ENCODE measurements around the gene L3MBTL3. TPM values are rescaled to one million over a fixed set of nuclear protein-coding genes. Genes with fewer than 3 reads are reported as not detected.
"Not testable (repeated sequence)": the region's sequence is repeated elsewhere in the genome, so short reads cannot be mapped to it uniquely, and the experiment has no call there.

Gene L3MBTL3
- total RNA-seq, 2 experiments from 2014 or later: 15.0 to 16.9 TPM

DNA sequence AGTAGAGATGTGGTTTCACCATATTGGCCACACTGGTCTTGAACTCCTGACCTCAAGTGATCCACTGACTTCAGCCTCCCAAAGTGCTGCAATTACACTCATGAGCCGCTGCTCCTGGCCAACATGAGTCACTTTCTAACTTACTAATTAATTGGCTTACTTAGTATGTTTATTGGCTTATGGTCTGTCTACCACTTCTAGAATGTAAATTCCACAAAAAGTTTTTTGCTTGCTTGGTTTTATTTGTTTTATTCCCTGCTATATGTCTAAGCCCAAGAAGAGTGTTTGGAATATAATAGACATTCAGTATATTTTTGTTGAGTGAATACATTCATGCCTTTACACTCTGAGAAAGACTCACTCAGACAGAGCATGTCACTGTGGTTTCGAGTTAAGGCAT is 118.4 kb downstream of the L3MBTL3 start:
- H3K27me3 Mint-ChIP-seq: no peaks in the 10 kb centered on the region
- no peak overlapping the region for H3K27ac Mint-ChIP-seq

DNA sequence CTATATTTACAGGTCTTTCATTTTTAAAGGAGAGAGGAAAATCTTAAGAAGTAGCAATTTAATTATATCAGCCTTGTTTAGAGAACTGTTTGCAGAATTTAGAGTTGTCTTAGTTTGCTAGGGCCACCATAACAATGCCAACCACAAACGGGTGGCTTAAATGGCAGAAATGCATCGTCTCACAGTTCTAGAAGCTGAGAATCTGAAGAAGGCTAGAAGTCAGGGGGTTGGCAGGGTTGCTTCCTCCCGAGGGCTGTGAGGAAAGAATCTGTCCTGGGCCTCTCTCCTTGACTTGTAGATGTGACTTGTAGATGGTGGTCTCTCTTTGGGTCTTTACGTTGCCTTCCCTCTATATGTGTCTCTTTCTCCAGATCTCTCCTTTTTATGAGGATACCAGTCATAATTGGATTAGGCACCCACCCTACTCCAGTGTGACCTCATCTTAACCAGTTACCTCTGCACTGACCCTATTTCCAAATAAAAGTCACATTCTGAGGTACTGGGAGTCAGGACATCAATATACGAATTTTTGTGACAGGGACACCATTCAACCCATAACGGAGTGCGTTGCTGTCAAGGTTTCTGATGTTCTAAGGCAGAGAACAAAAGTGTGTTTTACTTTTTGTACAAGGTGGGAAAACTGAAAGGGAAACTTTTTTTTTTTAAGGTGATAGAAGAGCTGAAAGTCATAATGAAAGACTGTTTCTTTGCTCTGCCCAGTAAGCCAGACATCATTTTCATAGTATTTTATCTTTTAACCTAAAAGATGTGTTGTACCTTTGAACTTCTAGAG is 119.9 kb downstream of the L3MBTL3 start:
- CTCF ChIA-PET: interaction anchor here (1.8 kb wide), 1 partner anchor 11 kb away, joined by 5 read pairs; no protein-coding TSS in a partner anchor
- DNase-seq: no peak

More for the DNA sequence above, 118.4 kb downstream of the L3MBTL3 start:
- Mint-ChIP-seq H3K4me3 (no peak overlapping the region), H3K9me3 (peaks cover 11% of the 10 kb centered on the region), H3K4me1 (peaks cover 75% of the 10 kb centered on the region), H3K36me3 (ENCODE audit: low read depth) (peaks cover 64% of the 10 kb centered on the region)
- no peak for DNase-seq
- POLR2A ChIA-PET: interaction anchor here (1.2 kb wide), 1 partner anchor 93 kb away, joined by 3 read pairs; no protein-coding TSS in a partner anchor
- CTCF ChIA-PET: interaction anchor here (3.5 kb wide), 1 partner anchor 86 kb away, joined by 13 read pairs; the partner anchor contains the start of gene SAMD3

DNA sequence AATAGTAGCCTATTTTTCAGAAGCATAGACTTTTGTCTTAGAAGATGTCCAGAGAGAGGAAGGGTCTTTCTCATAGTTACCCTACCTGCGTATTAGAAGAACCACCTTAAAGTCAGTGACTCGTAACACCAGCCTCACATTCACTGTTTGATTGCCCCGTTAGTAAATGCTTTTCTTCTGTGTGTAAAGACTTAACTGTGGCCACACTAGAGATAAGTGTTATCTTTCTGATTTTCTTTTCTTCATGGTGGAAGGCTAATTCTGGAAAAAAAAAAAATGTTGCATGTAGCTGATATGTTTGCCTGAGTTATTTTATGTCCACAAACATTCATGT is 120.5 kb downstream of the L3MBTL3 start:
- Mint-ChIP-seq H3K27ac (peak overlapping the region; percentile 68), H3K4me1 (peaks cover 56% of the 10 kb centered on the region), H3K9me3 (peaks cover 12% of the 10 kb centered on the region), H3K36me3 (ENCODE audit: low read depth) (peaks cover 76% of the 10 kb centered on the region), H3K27me3 (no peaks in the 10 kb centered on the region), H3K4me3 (peak overlapping the region; percentile 8)
- POLR2A ChIA-PET: interaction anchor here (1.0 to 1.6 kb wide), 4 partner anchors 46 to 89 kb away, joined by 3 to 5 read pairs (median 4); partner anchors contain the start of gene SAMD3
- CTCF ChIA-PET: interaction anchor here (1.8 kb wide), 1 partner anchor 10 kb away, joined by 5 read pairs; no protein-coding TSS in a partner anchor
- DNase-seq: no peak

More for the DNA sequence above, 119.9 kb downstream of the L3MBTL3 start:
- Mint-ChIP-seq H3K27ac (peak overlapping the region; percentile 68), H3K27me3 (no peaks in the 10 kb centered on the region), H3K4me1 (peaks cover 61% of the 10 kb centered on the region), H3K4me3 (peak overlapping the region; percentile 8), H3K9me3 (peaks cover 12% of the 10 kb centered on the region), H3K36me3 (ENCODE audit: low read depth) (peaks cover 73% of the 10 kb centered on the region)
- POLR2A ChIA-PET: interaction anchor here (1.0 to 1.6 kb wide), 4 partner anchors 47 to 89 kb away, joined by 3 to 5 read pairs (median 4); partner anchors contain the start of gene SAMD3

DNA sequence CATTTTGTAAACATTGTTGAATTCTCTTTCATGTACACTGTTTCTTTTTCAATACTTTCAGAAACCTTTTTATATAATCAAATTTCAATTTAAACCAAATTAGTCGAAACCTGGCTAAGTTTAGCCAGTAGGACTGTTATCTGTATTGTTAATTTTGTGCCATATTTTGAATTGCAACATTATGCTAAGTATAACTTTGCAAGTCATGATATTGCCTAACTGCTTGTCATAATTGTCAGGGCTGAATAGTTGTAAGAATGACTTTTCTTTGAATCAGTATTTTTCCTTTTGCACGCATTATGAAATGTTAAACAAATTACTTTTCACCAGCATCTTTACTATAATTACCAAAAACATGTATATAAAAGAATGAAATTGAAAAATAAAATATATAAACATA is 121.7 kb downstream of the L3MBTL3 start:
- CTCF ChIA-PET: interaction anchor here (1.2 to 1.8 kb wide), 2 partner anchors 9 to 142 kb away, joined by 4 to 5 read pairs; no protein-coding TSS in a partner anchor
- Mint-ChIP-seq H3K27me3 (no peaks in the 10 kb centered on the region), H3K36me3 (ENCODE audit: low read depth) (peaks cover 74% of the 10 kb centered on the region), H3K4me3 (no peak overlapping the region), H3K9me3 (peaks cover 12% of the 10 kb centered on the region), H3K27ac (no peak overlapping the region), H3K4me1 (peaks cover 47% of the 10 kb centered on the region)
- DNase-seq: no peak
- POLR2A ChIA-PET: interaction anchor here (1.1 to 1.8 kb wide), 3 partner anchors 8 to 83 kb away, joined by 3 to 5 read pairs (median 4); partner anchors contain the start of gene SAMD3

DNA sequence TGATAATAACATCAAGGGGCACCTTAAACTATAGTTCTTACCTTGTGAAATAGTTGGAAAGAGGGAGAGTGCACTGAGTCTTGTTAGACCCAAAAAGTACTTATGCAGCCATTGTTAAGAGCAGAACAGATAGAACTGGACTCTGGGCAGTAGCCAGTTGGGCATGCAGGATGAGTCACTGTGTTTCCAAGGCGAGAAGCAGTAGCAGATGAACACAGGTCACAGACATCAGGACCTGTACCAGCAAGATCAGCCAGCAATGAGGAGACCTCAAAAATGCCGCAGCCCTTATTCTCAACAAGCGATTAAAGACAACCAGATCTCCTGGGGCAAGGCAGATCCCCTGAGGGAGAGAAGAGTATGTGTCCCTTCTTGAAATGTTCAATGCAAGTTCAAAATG is 125.3 kb downstream of the L3MBTL3 start:
- no peak for DNase-seq
- POLR2A ChIA-PET: no interaction called here
- Mint-ChIP-seq H3K4me1 (peaks cover 19% of the 10 kb centered on the region), H3K36me3 (ENCODE audit: low read depth) (peaks cover 75% of the 10 kb centered on the region), H3K9me3 (peaks cover 4% of the 10 kb centered on the region), H3K27ac (no peak overlapping the region), H3K4me3 (no peak overlapping the region), H3K27me3 (no peaks in the 10 kb centered on the region)
- CTCF ChIA-PET: interaction anchor here (2.0 kb wide), 1 partner anchor 138 kb away, joined by 7 read pairs; no protein-coding TSS in a partner anchor

DNA sequence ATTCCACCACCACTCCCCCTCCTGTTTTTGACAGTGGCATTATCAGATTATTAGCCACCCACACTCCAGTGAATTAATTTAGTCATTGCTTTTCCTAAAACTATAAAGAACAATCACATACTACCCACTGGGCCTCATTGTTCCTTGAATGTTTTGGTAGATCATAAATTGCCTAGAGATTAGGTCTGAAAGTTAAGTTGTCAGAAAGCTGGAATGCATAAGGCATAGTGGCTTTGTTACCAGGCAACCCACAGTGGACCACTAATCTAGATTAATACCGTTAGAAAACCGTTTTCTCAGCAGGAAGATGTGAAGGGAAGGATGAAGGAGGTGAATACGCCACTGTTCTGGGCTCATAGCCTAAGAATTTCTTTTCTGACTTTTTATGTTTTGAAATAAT is 128.7 kb downstream of the L3MBTL3 start:
- Mint-ChIP-seq H3K27ac (no peak overlapping the region), H3K4me3 (no peak overlapping the region), H3K9me3 (peaks cover 6% of the 10 kb centered on the region), H3K27me3 (no peaks in the 10 kb centered on the region), H3K4me1 (peaks cover 4% of the 10 kb centered on the region), H3K36me3 (ENCODE audit: low read depth) (peaks cover 82% of the 10 kb centered on the region)
- no peak for DNase-seq
- ChIA-PET CTCF (no interaction called here), POLR2A (no interaction called here)

DNA sequence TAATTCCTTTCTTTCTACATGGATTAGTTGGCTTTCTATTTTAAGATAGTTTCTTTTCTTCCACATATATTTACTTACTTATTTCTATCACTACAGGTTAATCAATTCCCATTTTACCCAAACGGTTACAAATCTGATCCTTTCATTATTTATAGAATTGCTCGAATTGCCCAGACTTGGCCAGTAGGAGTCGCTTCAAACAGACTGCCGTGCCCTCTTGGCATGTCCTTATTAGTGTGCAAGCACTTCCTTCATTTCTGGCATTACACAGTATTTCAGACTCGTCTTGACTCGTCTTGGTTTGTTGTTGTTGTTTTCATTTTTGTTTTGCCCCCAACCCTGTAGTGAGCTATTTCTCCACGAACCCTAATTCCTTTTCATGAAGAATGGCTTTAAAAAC is 129.8 kb downstream of the L3MBTL3 start:
- DNase-seq: no peak
- Mint-ChIP-seq H3K27ac (no peak overlapping the region), H3K4me1 (peaks cover 4% of the 10 kb centered on the region), H3K36me3 (ENCODE audit: low read depth) (peaks cover 80% of the 10 kb centered on the region), H3K27me3 (no peaks in the 10 kb centered on the region), H3K9me3 (peaks cover 2% of the 10 kb centered on the region), H3K4me3 (no peak overlapping the region)
- ChIA-PET CTCF (interaction anchor here (1.8 kb wide), 1 partner anchor 9 kb away, joined by 5 read pairs; no protein-coding TSS in a partner anchor), POLR2A (no interaction called here)

DNA sequence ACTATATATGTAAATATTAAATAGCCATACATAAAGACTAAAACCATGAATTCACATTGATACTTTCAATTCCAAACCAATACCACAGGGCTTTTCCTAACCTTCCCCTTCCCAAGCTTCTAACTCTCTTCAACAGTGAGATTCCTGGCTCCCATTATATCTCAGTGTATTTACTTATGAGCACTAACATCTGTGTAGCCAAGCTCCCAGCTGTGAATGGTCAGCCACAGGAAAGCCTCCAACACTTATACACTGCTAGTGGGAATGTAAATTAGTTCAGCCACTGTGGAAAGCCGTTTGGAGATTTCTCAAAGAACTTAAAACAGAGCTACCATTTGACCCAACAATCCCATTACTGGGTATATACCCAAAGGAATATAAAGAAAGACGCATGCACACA is 130.6 kb downstream of the L3MBTL3 start:
- H3K4me3 Mint-ChIP-seq, H3K9me3 Mint-ChIP-seq, H3K27me3 Mint-ChIP-seq, H3K27ac Mint-ChIP-seq, DNase-seq, H3K4me1 Mint-ChIP-seq: not testable (repeated sequence)
- CTCF ChIA-PET: interaction anchor here (1.8 kb wide), 1 partner anchor 10 kb away, joined by 5 read pairs; no protein-coding TSS in a partner anchor
- peaks cover 71% of the 10 kb centered on the region for H3K36me3 Mint-ChIP-seq (ENCODE audit: low read depth)
- POLR2A ChIA-PET: interaction anchor here (2.0 kb wide), 1 partner anchor 75 kb away, joined by 4 read pairs; no protein-coding TSS in a partner anchor

DNA sequence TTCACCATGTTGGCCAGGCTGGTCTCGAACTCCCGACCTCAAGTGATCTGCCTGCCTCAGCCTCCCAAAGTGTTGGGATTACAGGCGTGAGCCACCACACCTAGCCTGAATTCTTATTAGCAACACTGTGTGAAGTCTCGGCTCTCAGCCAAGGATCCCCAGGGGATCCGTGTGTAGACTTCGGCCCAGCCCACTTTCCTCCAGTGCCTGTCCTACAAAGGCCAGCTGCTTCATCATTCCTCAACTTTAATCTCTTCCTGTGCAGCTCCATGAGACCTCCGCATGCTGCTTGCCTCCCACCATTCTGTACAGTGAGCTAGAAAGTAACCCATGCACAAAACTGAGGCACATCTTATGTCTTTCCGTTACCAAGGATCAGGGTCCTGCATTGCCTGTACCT is 132.5 kb downstream of the L3MBTL3 start:
- Mint-ChIP-seq H3K9me3 (peaks cover 2% of the 10 kb centered on the region), H3K4me3 (no peak overlapping the region), H3K27me3 (no peaks in the 10 kb centered on the region), H3K27ac (no peak overlapping the region), H3K4me1 (peaks cover 4% of the 10 kb centered on the region), H3K36me3 (ENCODE audit: low read depth) (peaks cover 66% of the 10 kb centered on the region)
- DNase-seq: no peak
- CTCF ChIA-PET: interaction anchor here (0.6 kb wide), 1 partner anchor 36 kb away, joined by 3 read pairs; no protein-coding TSS in a partner anchor
- POLR2A ChIA-PET: no interaction called here

DNA sequence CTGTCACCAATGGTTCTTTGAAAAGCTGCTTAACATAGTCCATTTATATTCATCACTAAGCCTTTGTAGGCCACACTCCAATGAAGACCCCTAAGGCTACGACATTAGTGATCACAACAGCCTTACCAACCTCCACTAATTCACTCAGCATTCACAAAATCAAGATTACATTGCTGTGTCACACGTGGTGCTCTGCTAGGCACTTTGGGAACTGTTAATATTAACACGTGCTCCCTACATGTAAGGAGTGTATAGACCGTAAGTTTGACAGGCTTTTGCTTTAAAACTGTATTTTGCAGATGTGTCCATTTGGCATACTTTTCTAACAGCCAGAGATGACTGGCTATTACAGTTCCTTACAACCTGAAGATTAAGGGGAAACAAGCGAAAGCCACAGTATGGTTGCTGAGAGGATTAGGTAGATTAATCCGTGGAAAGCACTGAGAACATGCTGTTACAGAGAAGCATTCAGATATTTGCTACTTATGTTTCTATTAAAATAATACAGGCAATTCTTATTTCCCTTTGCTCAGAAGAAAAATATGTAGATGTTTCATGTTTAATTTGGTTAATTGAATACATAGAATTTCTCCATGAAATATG is 134.6 kb downstream of the L3MBTL3 start:
- Mint-ChIP-seq H3K4me1 (peaks cover 4% of the 10 kb centered on the region), H3K27me3 (no peaks in the 10 kb centered on the region), H3K4me3 (no peak overlapping the region), H3K27ac (no peak overlapping the region), H3K9me3 (peaks cover 6% of the 10 kb centered on the region), H3K36me3 (ENCODE audit: low read depth) (peaks cover 58% of the 10 kb centered on the region)
- CTCF ChIA-PET: interaction anchor here (0.9 kb wide), 1 partner anchor 130 kb away, joined by 3 read pairs; no protein-coding TSS in a partner anchor
- DNase-seq: no peak
- POLR2A ChIA-PET: no interaction called here

DNA sequence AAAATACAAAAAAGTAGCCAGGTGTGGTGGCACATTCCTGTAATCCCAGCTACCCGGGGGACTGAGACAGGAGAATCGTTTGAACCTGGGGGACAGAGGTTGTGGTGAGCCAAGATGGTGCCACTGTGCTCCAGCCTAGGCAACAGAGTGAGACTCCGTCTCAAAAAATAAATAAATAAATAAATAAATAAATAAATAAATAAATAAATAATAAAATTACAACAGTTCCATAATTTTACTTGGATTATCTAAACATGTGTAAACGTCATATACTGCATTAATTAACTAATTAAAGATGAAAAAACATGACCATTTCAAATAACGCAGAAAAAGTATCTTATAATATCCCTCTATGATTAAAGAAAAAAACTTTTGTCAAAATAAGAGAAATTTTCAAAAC is 138.5 kb downstream of the L3MBTL3 start:
- ChIA-PET POLR2A (interaction anchor here (0.7 to 1.5 kb wide), 2 partner anchors 9 to 26 kb away, joined by 3 read pairs; no protein-coding TSS in a partner anchor), CTCF (no interaction called here)
- peaks cover 54% of the 10 kb centered on the region for H3K36me3 Mint-ChIP-seq (ENCODE audit: low read depth)
- peaks cover 16% of the 10 kb centered on the region for H3K9me3 Mint-ChIP-seq
- no peak overlapping the region for H3K27ac Mint-ChIP-seq
- H3K4me3 Mint-ChIP-seq: no peak overlapping the region
- no peaks in the 10 kb centered on the region for H3K4me1 Mint-ChIP-seq
- no peak for DNase-seq
- H3K27me3 Mint-ChIP-seq: no peaks in the 10 kb centered on the region

DNA sequence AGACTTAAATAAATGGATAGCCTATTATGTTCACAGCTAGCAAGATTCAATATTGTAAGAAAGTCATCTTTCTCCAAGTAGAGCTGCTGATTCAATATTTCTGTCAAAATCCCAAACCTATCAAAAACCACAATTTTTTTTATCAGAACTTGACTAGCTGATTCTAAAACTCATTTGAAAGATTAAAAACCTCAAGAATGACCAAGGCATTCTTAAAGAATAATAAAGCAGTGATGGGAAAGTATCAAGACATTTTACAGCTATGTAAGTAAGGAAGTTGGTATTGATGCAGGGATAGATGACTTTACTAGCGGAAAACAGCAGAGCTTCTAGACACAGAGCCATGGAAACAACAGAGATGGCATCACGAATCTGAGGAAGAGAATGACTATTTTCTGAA is 139.7 kb downstream of the L3MBTL3 start:
- DNase-seq: no peak
- Mint-ChIP-seq H3K4me1 (no peaks in the 10 kb centered on the region), H3K27me3 (no peaks in the 10 kb centered on the region), H3K36me3 (ENCODE audit: low read depth) (peaks cover 49% of the 10 kb centered on the region), H3K4me3 (no peak overlapping the region), H3K9me3 (peaks cover 16% of the 10 kb centered on the region), H3K27ac (no peak overlapping the region)
- ChIA-PET CTCF (no interaction called here), POLR2A (interaction anchor here (1.5 kb wide), 1 partner anchor 25 kb away, joined by 3 read pairs; no protein-coding TSS in a partner anchor)

DNA sequence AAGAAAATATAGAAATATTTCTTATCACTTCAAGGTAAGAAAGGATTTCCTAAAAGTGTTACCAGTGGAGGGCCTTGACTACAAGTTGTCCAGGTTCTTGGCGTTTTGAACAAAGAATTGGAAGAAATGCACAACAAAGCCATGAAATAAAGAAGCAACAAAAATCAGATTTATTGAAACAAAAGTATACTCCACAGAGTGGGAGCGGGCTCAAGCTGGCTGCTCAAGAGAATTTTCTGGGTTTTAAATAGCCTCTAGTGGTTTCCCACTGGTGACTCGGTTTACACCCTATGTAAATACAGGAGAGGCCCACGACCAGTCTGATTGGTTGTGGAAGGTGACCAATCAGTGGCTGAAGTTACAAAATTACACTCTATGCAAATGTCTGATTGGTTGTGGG is 140.2 kb downstream of the L3MBTL3 start:
- peaks cover 48% of the 10 kb centered on the region for H3K36me3 Mint-ChIP-seq (ENCODE audit: low read depth)
- H3K27me3 Mint-ChIP-seq: no peaks in the 10 kb centered on the region
- H3K9me3 Mint-ChIP-seq: peaks cover 16% of the 10 kb centered on the region
- CTCF ChIA-PET: no interaction called here
- H3K4me3 Mint-ChIP-seq: no peak overlapping the region
- POLR2A ChIA-PET: interaction anchor here (1.5 kb wide), 1 partner anchor 25 kb away, joined by 3 read pairs; no protein-coding TSS in a partner anchor
- no peaks in the 10 kb centered on the region for H3K4me1 Mint-ChIP-seq
- no peak overlapping the region for H3K27ac Mint-ChIP-seq
- DNase-seq: no peak
